Dendritic cell treated with granulocyte-macrophage colony-stimulating factor and Interleukin-4, amounts not matched to agents 40 ng/mL and 50 ng/mL, for 4 days (primary cell): Measurements from ENCODE around the gene RAB36.

Experiments
- H3K27ac Mint-ChIP-seq: one replicate; pipeline ENCODE4 v1.8.0; 2022; ENCODE audit warnings: mild to moderate bottlenecking, mixed read lengths
- H3K27me3 Mint-ChIP-seq: one replicate; pipeline ENCODE4 v1.8.0; 2022; ENCODE audit warnings: mild to moderate bottlenecking, mixed read lengths
- H3K36me3 Mint-ChIP-seq: one replicate; pipeline ENCODE4 v1.8.0; 2022; ENCODE audit warnings: low read depth, mixed read lengths
- H3K4me1 Mint-ChIP-seq: one replicate; pipeline ENCODE4 v1.8.0; 2022; ENCODE audit warnings: low read depth, mixed read lengths
- H3K4me3 Mint-ChIP-seq: one replicate; pipeline ENCODE4 v1.8.0; 2022; ENCODE audit warnings: mild to moderate bottlenecking, moderate library complexity, mixed read lengths
- H3K9me3 Mint-ChIP-seq: one replicate; pipeline ENCODE4 v1.8.0; 2022; ENCODE audit warnings: mixed read lengths
- intact Hi-C: fragments of 100-400 bp; cut with micrococcal nuclease; formaldehyde crosslinking; loops from one replicate; pipeline ENCODE4 v1.15.0; 2022

RAB36 gene, protein sequence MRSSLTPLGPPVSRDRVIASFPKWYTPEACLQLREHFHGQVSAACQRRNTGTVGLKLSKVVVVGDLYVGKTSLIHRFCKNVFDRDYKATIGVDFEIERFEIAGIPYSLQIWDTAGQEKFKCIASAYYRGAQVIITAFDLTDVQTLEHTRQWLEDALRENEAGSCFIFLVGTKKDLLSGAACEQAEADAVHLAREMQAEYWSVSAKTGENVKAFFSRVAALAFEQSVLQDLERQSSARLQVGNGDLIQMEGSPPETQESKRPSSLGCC

GRCh38 chr22:23144932-23145877 is at the start of gene RAB36:
Gene RAB36, plus strand, starts transcription at chr22:23145477. Its CDS starts 1,140 bp downstream, at chr22:23146617.
- Mint-ChIP-seq H3K36me3 (no peaks in the 10 kb centered on the region), H3K27me3 (peaks cover 14% of the 10 kb centered on the region), H3K9me3 (no peaks in the 10 kb centered on the region), H3K4me3 (peak within 1 kb of the TSS; percentile 66), H3K4me1 (peaks cover 30% of the 10 kb centered on the region), H3K27ac (peak within 1 kb of the TSS; percentile 15)
- intact Hi-C loops, result no loop called here

- Mint-ChIP-seq H3K36me3 (no peaks in the 10 kb centered on the region), H3K27ac (no peak overlapping the region), H3K9me3 (no peaks in the 10 kb centered on the region), H3K4me1 (no peaks in the 10 kb centered on the region), H3K27me3 (no peaks in the 10 kb centered on the region), H3K4me3 (no peak overlapping the region)
- intact Hi-C loops, result no loop called here
Observed at GRCh38 chr22:23095733-23096342, 49.4 kb upstream of the RAB36 start.

GRCh38 chr22:23097412-23098229 is 47.7 kb upstream of the RAB36 start:
- Mint-ChIP-seq H3K9me3 (no peaks in the 10 kb centered on the region), H3K27ac (no peak overlapping the region), H3K4me3 (no peak overlapping the region), H3K36me3 (no peaks in the 10 kb centered on the region), H3K4me1 (no peaks in the 10 kb centered on the region), H3K27me3 (no peaks in the 10 kb centered on the region)
- intact Hi-C loops, result no loop called here

DNA sequence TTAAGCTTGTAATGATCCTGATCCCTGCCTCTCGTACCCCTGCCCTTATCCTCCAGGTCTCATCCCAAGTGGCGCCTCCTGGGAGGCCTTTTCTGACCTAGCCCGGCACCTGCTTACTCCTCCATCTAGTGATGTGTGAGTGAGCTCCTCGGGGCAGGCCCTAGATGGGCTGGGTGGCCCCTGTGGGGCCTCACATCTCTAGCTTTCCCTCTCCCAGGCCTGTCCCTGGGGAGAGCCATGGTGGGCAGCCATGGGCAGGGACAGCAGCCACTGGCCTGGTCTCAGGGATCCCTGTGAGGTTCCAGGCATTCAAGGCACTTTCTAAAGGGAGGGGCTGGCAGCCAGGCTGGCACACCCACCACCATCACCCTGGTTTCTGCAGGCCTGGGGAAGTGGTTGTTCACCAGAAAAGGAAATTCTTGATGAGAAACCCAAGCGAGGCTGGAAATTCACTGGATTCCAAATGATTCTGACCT is 47.0 kb upstream of the RAB36 start:
- Mint-ChIP-seq H3K27ac (no peak overlapping the region), H3K4me1 (no peaks in the 10 kb centered on the region), H3K9me3 (no peaks in the 10 kb centered on the region), H3K36me3 (no peaks in the 10 kb centered on the region), H3K4me3 (no peak overlapping the region), H3K27me3 (no peaks in the 10 kb centered on the region)
- intact Hi-C loops, result no loop called here

DNA sequence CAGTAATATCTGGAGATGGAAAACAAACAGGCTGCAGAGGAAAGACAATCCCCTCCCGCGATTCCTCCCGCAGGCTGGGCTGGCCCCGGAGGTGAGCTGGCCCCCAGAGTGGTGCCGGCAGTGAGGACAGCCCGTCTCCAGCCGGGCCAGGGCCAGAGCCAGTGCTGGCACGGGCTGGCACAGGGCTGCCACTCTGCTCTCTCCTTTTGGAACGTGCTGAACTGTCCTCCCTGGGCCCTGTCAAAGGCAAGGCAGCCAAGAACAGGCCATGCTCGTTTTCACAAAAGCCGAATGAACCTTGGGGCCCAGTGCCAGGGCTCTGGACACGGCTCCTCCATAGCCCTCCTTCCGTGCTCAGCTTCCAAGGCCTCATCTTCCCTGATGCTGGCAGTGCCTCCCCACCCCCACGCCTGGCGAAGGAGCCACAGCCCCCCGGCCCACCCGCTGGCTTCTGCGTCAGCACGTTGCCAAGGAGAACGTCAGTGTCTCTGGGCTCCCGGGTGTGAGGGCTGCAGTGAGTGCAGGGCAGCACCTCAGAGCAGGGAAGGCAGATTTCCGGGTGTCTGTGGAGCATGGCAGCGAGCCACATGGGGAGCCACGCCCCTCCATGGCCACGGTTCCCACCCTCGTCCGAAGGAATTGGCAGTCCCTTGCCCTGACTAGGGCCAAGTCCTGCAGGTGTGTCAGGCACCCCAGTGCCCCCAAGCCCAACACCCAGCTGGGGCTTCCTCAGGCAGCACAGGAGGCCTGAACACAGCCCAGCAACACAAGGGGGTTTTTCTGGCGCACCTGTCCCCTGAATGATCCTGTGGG is 46.4 kb upstream of the RAB36 start:
- no peaks in the 10 kb centered on the region for H3K27me3 Mint-ChIP-seq
- no peak overlapping the region for H3K4me3 Mint-ChIP-seq
- H3K4me1 Mint-ChIP-seq, result no peaks in the 10 kb centered on the region
- H3K9me3 Mint-ChIP-seq, result no peaks in the 10 kb centered on the region
- no peak overlapping the region for H3K27ac Mint-ChIP-seq
- H3K36me3 Mint-ChIP-seq, result no peaks in the 10 kb centered on the region
- intact Hi-C loops, result no loop called here

DNA sequence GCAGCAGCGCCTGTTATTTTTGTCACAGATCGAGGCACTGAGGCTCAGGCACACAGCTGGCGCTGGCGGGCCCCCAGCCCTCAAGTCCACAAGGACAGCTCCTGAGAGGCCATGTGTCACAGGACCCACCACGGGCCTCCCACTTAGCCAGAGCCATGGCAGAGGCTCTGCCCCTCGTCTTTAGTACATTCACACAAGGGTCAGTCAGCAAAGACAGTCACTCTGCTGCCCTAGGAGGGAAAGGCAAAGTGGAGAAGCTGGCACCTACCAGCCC is 45.8 kb upstream of the RAB36 start:
- Mint-ChIP-seq H3K27ac (no peak overlapping the region), H3K27me3 (no peaks in the 10 kb centered on the region), H3K4me3 (no peak overlapping the region), H3K36me3 (no peaks in the 10 kb centered on the region), H3K9me3 (no peaks in the 10 kb centered on the region), H3K4me1 (no peaks in the 10 kb centered on the region)
- intact Hi-C loops, result no loop called here

DNA sequence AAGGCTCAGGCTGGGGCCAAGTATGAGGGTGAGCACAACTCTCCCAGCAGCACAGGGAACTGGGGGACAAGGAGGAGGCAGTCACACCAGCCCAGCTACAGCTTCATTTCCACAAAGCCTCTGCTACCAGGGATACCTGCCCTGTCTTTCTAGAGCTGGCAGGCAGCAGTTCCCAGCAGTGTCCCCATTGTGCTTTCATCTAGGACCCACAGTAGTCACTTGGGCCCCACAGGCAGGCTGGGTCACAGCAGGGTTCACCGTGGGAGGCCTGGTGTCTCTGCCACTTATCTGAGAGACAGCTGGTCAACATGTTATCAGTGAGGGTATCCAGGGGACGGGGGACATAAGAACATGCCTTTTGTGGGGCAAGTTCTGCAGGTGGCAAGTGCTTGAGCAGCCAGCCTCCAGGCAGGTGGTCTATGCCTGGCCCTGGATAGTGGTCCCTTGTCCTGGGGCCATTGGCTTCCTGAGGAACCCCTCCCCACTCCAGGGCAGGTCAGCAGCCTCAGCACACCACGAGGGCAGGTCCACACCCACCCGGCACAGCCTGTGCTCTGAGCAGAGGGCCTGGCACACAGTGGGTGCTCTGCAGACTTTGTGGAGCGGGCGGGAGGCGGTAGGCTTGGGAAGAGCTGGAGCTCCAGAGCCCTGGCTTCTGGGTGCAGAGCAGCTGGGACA is 45.0 kb upstream of the RAB36 start:
- intact Hi-C loops, result no loop called here
- no peaks in the 10 kb centered on the region for H3K4me1 Mint-ChIP-seq
- H3K36me3 Mint-ChIP-seq, result no peaks in the 10 kb centered on the region
- H3K27me3 Mint-ChIP-seq, result no peaks in the 10 kb centered on the region
- no peaks in the 10 kb centered on the region for H3K9me3 Mint-ChIP-seq
- no peak overlapping the region for H3K4me3 Mint-ChIP-seq
- no peak overlapping the region for H3K27ac Mint-ChIP-seq

DNA sequence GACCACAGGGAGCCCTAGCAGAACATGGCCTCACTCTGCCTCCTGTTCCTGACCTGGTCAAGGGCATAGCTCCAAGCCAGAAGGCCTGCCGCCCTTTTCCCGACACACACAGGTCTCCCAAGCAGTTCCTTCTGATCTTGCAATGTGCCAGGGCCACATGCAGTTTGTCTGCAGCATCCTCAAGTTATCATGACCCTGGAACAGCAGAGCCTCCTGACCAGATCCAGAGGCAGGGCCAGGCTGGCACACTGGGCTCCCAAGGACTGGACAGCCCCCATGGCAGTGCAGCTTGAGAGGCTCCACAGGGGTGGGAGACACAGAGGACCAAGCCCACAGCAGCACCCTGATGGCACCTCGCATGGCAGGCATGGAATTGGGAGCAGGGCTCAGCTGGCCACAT is 43.8 kb upstream of the RAB36 start:
- no peaks in the 10 kb centered on the region for H3K27me3 Mint-ChIP-seq
- no peaks in the 10 kb centered on the region for H3K9me3 Mint-ChIP-seq
- intact Hi-C loops, result no loop called here
- H3K4me1 Mint-ChIP-seq, result no peaks in the 10 kb centered on the region
- no peaks in the 10 kb centered on the region for H3K36me3 Mint-ChIP-seq
- H3K27ac Mint-ChIP-seq, result no peak overlapping the region
- no peak overlapping the region for H3K4me3 Mint-ChIP-seq

- Mint-ChIP-seq H3K27ac (no peak overlapping the region), H3K4me3 (no peak overlapping the region), H3K9me3 (no peaks in the 10 kb centered on the region), H3K36me3 (no peaks in the 10 kb centered on the region), H3K27me3 (no peaks in the 10 kb centered on the region), H3K4me1 (no peaks in the 10 kb centered on the region)
- intact Hi-C loops, result no loop called here
Observed at GRCh38 chr22:23102002-23102655, 43.1 kb upstream of the RAB36 start.

GRCh38 chr22:23102776-23103175 is 42.5 kb upstream of the RAB36 start:
- intact Hi-C loops, result no loop called here
- Mint-ChIP-seq H3K27me3 (no peaks in the 10 kb centered on the region), H3K4me1 (no peaks in the 10 kb centered on the region), H3K9me3 (no peaks in the 10 kb centered on the region), H3K27ac (no peak overlapping the region), H3K36me3 (no peaks in the 10 kb centered on the region), H3K4me3 (no peak overlapping the region)

DNA sequence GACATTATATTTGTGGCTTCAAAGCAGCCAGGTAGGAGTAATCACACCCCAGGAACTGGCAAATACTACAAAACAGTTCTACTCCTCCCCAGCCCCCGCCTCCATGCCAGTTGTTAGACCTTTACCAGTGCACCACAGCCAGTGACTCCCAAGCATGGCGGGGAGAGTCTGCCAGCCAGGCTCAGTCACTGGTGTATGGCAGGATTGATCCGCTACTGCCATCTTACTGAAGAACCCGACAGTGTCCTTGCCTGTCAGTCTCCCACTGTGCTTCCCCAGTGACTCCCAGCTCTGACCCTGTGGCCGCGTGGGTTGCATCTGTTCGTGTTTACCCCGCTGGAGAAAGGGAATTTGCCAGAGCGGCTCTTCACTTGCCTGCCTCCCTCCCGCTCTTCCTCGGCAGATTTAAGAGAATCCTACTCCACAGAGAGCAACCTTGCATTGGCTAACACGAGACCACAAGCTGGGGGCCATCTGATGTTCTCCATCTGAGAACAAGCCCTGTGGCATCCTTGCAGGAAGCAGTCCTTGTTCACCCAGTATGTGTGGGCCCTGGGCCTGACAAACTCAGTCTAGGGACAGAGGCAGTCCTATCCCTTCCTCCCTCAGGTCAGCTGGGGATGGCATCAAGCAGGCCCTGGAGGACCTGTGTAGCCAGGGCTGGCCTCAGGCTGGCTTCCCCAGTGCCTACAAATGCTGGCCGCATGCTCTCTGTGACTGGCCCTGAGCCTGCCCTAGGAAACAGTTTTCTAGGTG is 41.9 kb upstream of the RAB36 start:
- no peak overlapping the region for H3K27ac Mint-ChIP-seq
- H3K4me1 Mint-ChIP-seq, result no peaks in the 10 kb centered on the region
- intact Hi-C loops, result no loop called here
- H3K27me3 Mint-ChIP-seq, result no peaks in the 10 kb centered on the region
- H3K4me3 Mint-ChIP-seq, result no peak overlapping the region
- no peaks in the 10 kb centered on the region for H3K36me3 Mint-ChIP-seq
- no peaks in the 10 kb centered on the region for H3K9me3 Mint-ChIP-seq
